Spleen (tissue), 7 donors: ENCODE data around the gene CPAMD8.
A peak's percentile ranks its signal among the peaks of the same experiment; 100 is the strongest.
"Not testable (repeated sequence)": the region's sequence is repeated elsewhere in the genome, so short reads cannot be mapped to it uniquely, and the experiment has no call there.

Experiments
- POLR2A ChIP-seq, 3 donors: fragments of 450-650 bp; IDR thresholded peaks; one replicate each; pipeline ENCODE4 v1.5.1; 2017; ENCODE audit warnings: antibody characterized with exemption in 3 of 3, mild to moderate bottlenecking in 1 of 3
- POLR2AphosphoS5 ChIP-seq, 3 donors: sonication (generic); formaldehyde crosslinking; IDR thresholded peaks; one replicate each; pipeline ENCODE4 v1.5.1; 2017; ENCODE audit warnings: antibody characterized with exemption in 3 of 3
- TF ChIP-seq, protein P1 (sequence below), 11 experiments: fragments of 200-600 bp in 7 of 11; fragments of 450-650 bp in 4 of 11; sonication (generic) in 4 of 11; IDR thresholded peaks in 8 of 11; conservative IDR thresholded peaks in 3 of 11; 1 replicate in 7 of 11; 2 replicates in 4 of 11; pipeline versions ENCODE4 v1.4.0 to v1.8.0; 2016 to 2021; ENCODE audit warnings: antibody characterized with exemption in 11 of 11, inconsistent platforms in 4 of 11, mild to moderate bottlenecking in 1 of 11
- donor health status: DM: no; HTN: no; CAD: no; lungs with moderate emphysema.
- donor health status: DM: no; HTN: no; CAD: no.
- donor health status: DM: no; HTN: no; CAD: no.

DNA sequence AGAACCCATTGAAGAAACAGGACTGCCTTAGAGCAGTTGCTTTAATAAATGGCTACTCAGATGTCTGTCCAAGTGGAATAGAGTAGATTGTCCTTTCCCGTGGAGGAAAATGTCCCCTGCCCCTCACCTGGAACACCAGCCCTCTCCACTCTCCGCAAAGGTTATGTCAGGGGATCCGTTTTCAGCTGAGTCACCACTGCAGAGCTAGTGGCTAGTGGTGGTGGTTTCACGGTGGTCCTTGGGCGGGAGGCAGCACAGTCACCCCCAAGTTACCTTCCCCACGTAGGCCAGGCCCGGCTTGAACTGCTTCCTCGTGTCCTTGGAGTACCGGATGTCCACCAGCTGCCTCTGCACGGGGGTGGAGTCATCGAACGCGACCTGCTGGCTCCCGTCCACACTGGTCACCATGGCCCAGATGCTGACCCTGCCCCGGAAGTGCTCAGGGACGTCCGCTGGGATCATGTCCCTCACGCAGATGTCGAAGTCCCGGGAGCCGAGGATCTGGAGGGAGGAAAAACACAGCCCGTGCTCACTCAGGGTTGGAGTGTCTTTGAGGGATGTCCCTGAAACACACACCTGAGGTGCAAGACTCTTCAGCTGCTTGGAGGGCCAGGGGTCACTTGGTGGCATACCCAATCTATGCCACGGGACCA lies 29.6 kb downstream of the CPAMD8 start:
- TF ChIP-seq, protein P1, sequence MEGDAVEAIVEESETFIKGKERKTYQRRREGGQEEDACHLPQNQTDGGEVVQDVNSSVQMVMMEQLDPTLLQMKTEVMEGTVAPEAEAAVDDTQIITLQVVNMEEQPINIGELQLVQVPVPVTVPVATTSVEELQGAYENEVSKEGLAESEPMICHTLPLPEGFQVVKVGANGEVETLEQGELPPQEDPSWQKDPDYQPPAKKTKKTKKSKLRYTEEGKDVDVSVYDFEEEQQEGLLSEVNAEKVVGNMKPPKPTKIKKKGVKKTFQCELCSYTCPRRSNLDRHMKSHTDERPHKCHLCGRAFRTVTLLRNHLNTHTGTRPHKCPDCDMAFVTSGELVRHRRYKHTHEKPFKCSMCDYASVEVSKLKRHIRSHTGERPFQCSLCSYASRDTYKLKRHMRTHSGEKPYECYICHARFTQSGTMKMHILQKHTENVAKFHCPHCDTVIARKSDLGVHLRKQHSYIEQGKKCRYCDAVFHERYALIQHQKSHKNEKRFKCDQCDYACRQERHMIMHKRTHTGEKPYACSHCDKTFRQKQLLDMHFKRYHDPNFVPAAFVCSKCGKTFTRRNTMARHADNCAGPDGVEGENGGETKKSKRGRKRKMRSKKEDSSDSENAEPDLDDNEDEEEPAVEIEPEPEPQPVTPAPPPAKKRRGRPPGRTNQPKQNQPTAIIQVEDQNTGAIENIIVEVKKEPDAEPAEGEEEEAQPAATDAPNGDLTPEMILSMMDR (IDR thresholded peaks at IDR 0.05 in 8 of 11, conservative IDR thresholded peaks at IDR 0.05 in 3 of 11) = not testable (repeated sequence)
- TF ChIP-seq POLR2AphosphoS5 (IDR thresholded peaks at IDR 0.05) = peak; percentile 27 to 58 (median 28)
- TF ChIP-seq POLR2A (IDR thresholded peaks at IDR 0.05) = not testable (repeated sequence)
